Measurements from ENCODE around the gene CELF2. TPM values are rescaled to one million over a fixed set of nuclear protein-coding genes. Genes with fewer than 3 reads are reported as not detected.

CELF2 gene
- total and polyA plus RNA-seq, 9 of the 15 experiments (the other 6 are each of a cell fraction or from before 2014, with no cell fraction given) = 4.0 to 20.3 (median 11.1) TPM

- POLR2A ChIA-PET = no interaction called here
- Histone ChIP-seq H3K79me2 (ENCODE audit: control insufficient read depth, insufficient read depth, low read length) (no peaks in the 10 kb centered on the region), H3K36me3 (ENCODE audit: control insufficient read depth, insufficient read depth, low read length) (no peaks in the 10 kb centered on the region), H3K4me2 (ENCODE audit: insufficient read depth, low read length) (no peak overlapping the region), H4K20me1 (replicated peaks; ENCODE audit: control insufficient read depth, insufficient read depth, low read length) (no peaks in the 10 kb centered on the region), H3K9me1 (ENCODE audit: control insufficient read depth, insufficient read depth, low read length) (no peaks in the 10 kb centered on the region), H3K9ac (ENCODE audit: insufficient read depth in 1 of 2, low read depth in 2 of 2, low read length in 2 of 2) (no peak overlapping the region), H3K9me3 (replicated peaks; ENCODE audit: control insufficient read depth, insufficient read depth, low read depth, low read length) (no peaks in the 10 kb centered on the region), H2AFZ (ENCODE audit: low read depth, low read length) (no peak overlapping the region), H3K4me1 (replicated peaks in 1 of 2; ENCODE audit: control insufficient read depth in 2 of 2, insufficient read depth in 2 of 2, low read length in 2 of 2) (no peaks in the 10 kb centered on the region), H3K27me3 (ENCODE audit: control insufficient read depth in 2 of 2, insufficient read depth in 2 of 2, low read length in 2 of 2) (no peaks in the 10 kb centered on the region), H3K27ac (ENCODE audit: extremely low read depth, low read depth, low read length) (no peak overlapping the region), H3K4me3 (no peak overlapping the region)
- no peak for TF ChIP-seq DACH1 (IDR thresholded peaks at IDR 0.05; ENCODE audit: partially characterized antibody)
- TF ChIP-seq SIRT6 (IDR thresholded peaks at IDR 0.05; ENCODE audit: low read depth, low read length) = no peak
- TF ChIP-seq HEY1 (CRISPR knock-in tag; IDR thresholded peaks at IDR 0.05; ENCODE audit: borderline replicate concordance) = no peak
- no peak for TF ChIP-seq PCBP2 (IDR thresholded peaks at IDR 0.05; ENCODE audit: low read depth, low read length, poor library complexity, severe bottlenecking)
- TF ChIP-seq MYBL2 (IDR thresholded peaks at IDR 0.05; ENCODE audit: low read depth) = no peak
- TF ChIP-seq MYBL2 (CRISPR knock-in tag; IDR thresholded peaks at IDR 0.05; ENCODE audit: borderline replicate concordance) = no peak
- no peak for TF ChIP-seq ZBTB43 (CRISPR knock-in tag; IDR thresholded peaks at IDR 0.05)
- no peak for TF ChIP-seq ZNF277 (CRISPR knock-in tag; IDR thresholded peaks at IDR 0.05; ENCODE audit: borderline replicate concordance)
- no peak for TF ChIP-seq ZMIZ1 (IDR thresholded peaks at IDR 0.05; ENCODE audit: low read depth in 2 of 2, low read length in 2 of 2)
- TF ChIP-seq ZNF24 (IDR thresholded peaks at IDR 0.05) = no peak
- TF ChIP-seq FOXM1 (IDR thresholded peaks at IDR 0.05; ENCODE audit: low read depth) = no peak
- no peak for TF ChIP-seq FOXM1 (CRISPR knock-in tag; IDR thresholded peaks at IDR 0.05; ENCODE audit: low read depth)
- no peak for TF ChIP-seq SMAD4 (CRISPR knock-in tag; conservative IDR thresholded peaks at IDR 0.05)
- TF ChIP-seq ZNF224 (CRISPR knock-in tag; IDR thresholded peaks at IDR 0.05) = no peak
- no peak for TF ChIP-seq ZSCAN32 (CRISPR knock-in tag; IDR thresholded peaks at IDR 0.05)
- TF ChIP-seq TAF1 (IDR thresholded peaks at IDR 0.05; ENCODE audit: control insufficient read depth, extremely low read depth, insufficient read depth, low read length, severe bottlenecking) = no peak
- CTCF ChIA-PET (ENCODE audit: low intra/inter-chr PET ratio) = no interaction called here
- intact Hi-C loops (cut with micrococcal nuclease) (no loop called here), in situ Hi-C loops (cut with MboI) (no loop called here)
- BruUV-seq (replicated peaks) = no TSS peak
- WGBS (ENCODE audit: insufficient coverage, low coverage, missing lambda C conversion rate) = 44% methylated on average over 13 of the region's 13 CpGs
- no peak for DNase-seq (ENCODE audit: extremely low read depth in 1 of 4, low spot score in 3 of 4)
- no peak for ATAC-seq
- FAIRE-seq = no peak
These were observed 270.6 kb downstream of the CELF2 start for GRCh38 chr10:11288302-11288701.

Measured in K562 (cell line).